Measurements from ENCODE around the gene MUC4.

The MUC4 gene

DNA sequence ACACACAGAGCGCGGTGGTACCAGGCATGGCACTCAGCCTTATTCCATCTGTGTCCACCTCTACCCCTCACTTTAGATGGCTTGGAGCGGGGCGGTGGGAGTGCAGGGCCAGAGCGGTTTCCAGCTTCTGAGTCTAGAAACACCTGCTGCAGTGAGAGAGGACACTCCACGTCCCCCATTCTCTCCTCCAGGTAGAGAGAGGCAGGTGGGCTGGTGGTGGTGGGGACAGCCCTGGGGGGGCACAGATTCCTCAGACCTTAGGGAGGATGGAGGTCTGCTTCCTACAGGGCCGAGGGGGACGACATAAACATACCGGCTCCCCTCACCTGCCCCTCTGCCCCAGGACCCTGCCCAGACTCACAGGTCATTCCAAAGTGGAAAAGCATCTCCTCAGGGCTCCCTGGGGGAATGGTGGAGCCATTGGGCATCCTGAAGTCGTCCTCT lies 50.6 kb downstream of the MUC4 start:
- no peaks in the 10 kb centered on the region for H3K27me3 ChIP-seq (ENCODE audit: control insufficient read depth, insufficient read depth, low read length)
- no peak overlapping the region for H3K9ac ChIP-seq (ENCODE audit: low read depth, low read length)
- no peaks in the 10 kb centered on the region for H3K4me1 ChIP-seq (ENCODE audit: control insufficient read depth, insufficient read depth, low read length)
- H3K4me3 ChIP-seq (ENCODE audit: low read depth, low read length): no peak overlapping the region
- H3K36me3 ChIP-seq (ENCODE audit: control insufficient read depth, insufficient read depth, low read length): no peaks in the 10 kb centered on the region
- H3K9me3 ChIP-seq (ENCODE audit: control insufficient read depth, insufficient read depth, low read length): no peaks in the 10 kb centered on the region

GRCh38 chr3:195760345-195761122 lies 51.2 kb downstream of the MUC4 start:
- no peaks in the 10 kb centered on the region for H3K27me3 ChIP-seq (ENCODE audit: control insufficient read depth, insufficient read depth, low read length)

GRCh38 chr3:195758721-195759353 lies 52.9 kb downstream of the MUC4 start:
- H3K36me3 ChIP-seq (ENCODE audit: control insufficient read depth, insufficient read depth, low read length): no peaks in the 10 kb centered on the region

More at GRCh38 chr3:195760345-195761122, 51.2 kb downstream of the MUC4 start:
- Histone ChIP-seq H3K9ac (ENCODE audit: low read depth, low read length) (no peak overlapping the region), H3K4me3 (ENCODE audit: low read depth, low read length) (no peak overlapping the region), H3K9me3 (ENCODE audit: control insufficient read depth, insufficient read depth, low read length) (no peaks in the 10 kb centered on the region), H3K36me3 (ENCODE audit: control insufficient read depth, insufficient read depth, low read length) (no peaks in the 10 kb centered on the region), H3K4me1 (ENCODE audit: control insufficient read depth, insufficient read depth, low read length) (no peaks in the 10 kb centered on the region)

GRCh38 chr3:195757827-195758226 lies 53.9 kb downstream of the MUC4 start:
- Histone ChIP-seq H3K27me3 (ENCODE audit: control insufficient read depth, insufficient read depth, low read length) (no peaks in the 10 kb centered on the region), H3K4me1 (ENCODE audit: control insufficient read depth, insufficient read depth, low read length) (no peaks in the 10 kb centered on the region), H3K9me3 (ENCODE audit: control insufficient read depth, insufficient read depth, low read length) (no peaks in the 10 kb centered on the region), H3K9ac (ENCODE audit: low read depth, low read length) (no peak overlapping the region), H3K4me3 (ENCODE audit: low read depth, low read length) (no peak overlapping the region), H3K36me3 (ENCODE audit: control insufficient read depth, insufficient read depth, low read length) (no peaks in the 10 kb centered on the region)

More at GRCh38 chr3:195758721-195759353, 52.9 kb downstream of the MUC4 start:
- no peak overlapping the region for H3K4me3 ChIP-seq (ENCODE audit: low read depth, low read length)
- H3K27me3 ChIP-seq (ENCODE audit: control insufficient read depth, insufficient read depth, low read length): no peaks in the 10 kb centered on the region
- H3K4me1 ChIP-seq (ENCODE audit: control insufficient read depth, insufficient read depth, low read length): no peaks in the 10 kb centered on the region
- no peak overlapping the region for H3K9ac ChIP-seq (ENCODE audit: low read depth, low read length)
- H3K9me3 ChIP-seq (ENCODE audit: control insufficient read depth, insufficient read depth, low read length): no peaks in the 10 kb centered on the region

DNA sequence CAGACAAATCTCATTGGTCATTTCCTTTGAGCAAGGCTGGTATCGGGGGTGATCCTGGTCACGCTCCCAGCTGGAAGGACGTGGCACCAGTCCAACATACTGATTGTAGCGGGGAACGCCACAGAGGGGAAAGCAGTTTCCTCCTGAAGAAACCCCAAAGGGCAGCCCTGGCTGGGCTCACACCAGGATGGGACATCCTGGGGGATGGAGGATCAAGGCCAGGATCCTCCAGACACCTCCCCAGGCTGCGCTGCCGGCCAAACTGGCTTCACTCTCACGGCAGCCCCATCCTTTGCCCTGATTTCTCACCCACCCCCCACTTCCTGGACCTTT lies 54.3 kb downstream of the MUC4 start:
- no peak overlapping the region for H3K4me3 ChIP-seq (ENCODE audit: low read depth, low read length)
- H3K27me3 ChIP-seq (ENCODE audit: control insufficient read depth, insufficient read depth, low read length): no peaks in the 10 kb centered on the region
- H3K9me3 ChIP-seq (ENCODE audit: control insufficient read depth, insufficient read depth, low read length): no peaks in the 10 kb centered on the region

DNA sequence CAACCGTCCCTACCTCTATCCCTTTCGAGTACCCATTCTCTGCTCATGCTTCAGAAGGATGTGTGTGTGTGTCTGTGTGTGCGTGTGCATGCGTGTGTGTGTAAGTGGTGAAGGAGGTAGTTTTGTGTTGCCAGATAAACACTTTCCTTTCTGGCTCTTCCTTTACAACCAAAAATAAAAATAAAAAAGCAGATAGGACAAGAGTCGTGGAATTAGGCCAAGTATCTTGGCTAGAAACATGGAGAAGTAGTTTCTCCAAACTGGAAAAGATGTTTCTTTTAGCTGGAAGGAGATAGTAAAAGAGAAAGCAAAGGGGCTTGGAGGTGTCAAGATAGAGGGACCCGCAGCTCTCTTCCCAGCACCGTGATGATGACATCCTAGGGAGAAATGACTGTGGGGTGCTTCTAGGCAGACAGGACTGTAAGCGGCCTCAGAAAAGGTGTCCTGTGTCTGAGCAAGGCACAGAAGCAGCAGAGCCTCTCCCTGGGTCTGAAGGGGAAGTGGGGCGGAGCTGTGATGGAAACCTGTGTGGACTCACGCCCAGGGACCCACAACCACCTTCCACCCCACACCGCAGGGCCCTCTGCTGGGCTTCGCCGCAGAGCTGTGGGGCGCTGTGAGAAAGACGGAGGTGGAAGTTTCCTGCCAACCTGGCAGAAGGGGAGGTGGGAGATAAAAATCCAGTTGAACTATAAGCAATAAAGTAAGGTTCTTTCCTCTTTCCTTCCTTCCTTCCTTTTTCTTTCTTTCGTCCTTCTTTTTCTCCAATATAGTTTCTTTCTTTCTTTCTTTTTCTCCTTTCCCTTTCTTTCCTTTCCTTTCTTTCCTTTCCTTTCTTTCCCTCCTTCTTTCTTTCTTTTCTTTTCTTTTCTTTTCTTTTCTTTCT lies 55.7 kb downstream of the MUC4 start:
- H3K9ac ChIP-seq (ENCODE audit: low read depth, low read length): no peak overlapping the region
- no peaks in the 10 kb centered on the region for H3K9me3 ChIP-seq (ENCODE audit: control insufficient read depth, insufficient read depth, low read length)
- H3K4me3 ChIP-seq (ENCODE audit: low read depth, low read length): no peak overlapping the region
- no peaks in the 10 kb centered on the region for H3K27me3 ChIP-seq (ENCODE audit: control insufficient read depth, insufficient read depth, low read length)
- H3K36me3 ChIP-seq (ENCODE audit: control insufficient read depth, insufficient read depth, low read length): no peaks in the 10 kb centered on the region
- H3K4me1 ChIP-seq (ENCODE audit: control insufficient read depth, insufficient read depth, low read length): no peaks in the 10 kb centered on the region

More for the DNA sequence above, 54.3 kb downstream of the MUC4 start:
- H3K4me1 ChIP-seq (ENCODE audit: control insufficient read depth, insufficient read depth, low read length): no peaks in the 10 kb centered on the region
- H3K9ac ChIP-seq (ENCODE audit: low read depth, low read length): no peak overlapping the region
- H3K36me3 ChIP-seq (ENCODE audit: control insufficient read depth, insufficient read depth, low read length): no peaks in the 10 kb centered on the region

- H3K9me3 ChIP-seq (ENCODE audit: control insufficient read depth, insufficient read depth, low read length): no peaks in the 10 kb centered on the region
- no peak overlapping the region for H3K9ac ChIP-seq (ENCODE audit: low read depth, low read length)
- no peak overlapping the region for H3K4me3 ChIP-seq (ENCODE audit: low read depth, low read length)
- H3K36me3 ChIP-seq (ENCODE audit: control insufficient read depth, insufficient read depth, low read length): no peaks in the 10 kb centered on the region
- no peaks in the 10 kb centered on the region for H3K27me3 ChIP-seq (ENCODE audit: control insufficient read depth, insufficient read depth, low read length)
- no peaks in the 10 kb centered on the region for H3K4me1 ChIP-seq (ENCODE audit: control insufficient read depth, insufficient read depth, low read length)
Observed at GRCh38 chr3:195755391-195755790, 56.3 kb downstream of the MUC4 start.

- H3K4me1 ChIP-seq (ENCODE audit: control insufficient read depth, insufficient read depth, low read length): no peaks in the 10 kb centered on the region
- no peaks in the 10 kb centered on the region for H3K36me3 ChIP-seq (ENCODE audit: control insufficient read depth, insufficient read depth, low read length)
- no peaks in the 10 kb centered on the region for H3K9me3 ChIP-seq (ENCODE audit: control insufficient read depth, insufficient read depth, low read length)
- no peak overlapping the region for H3K9ac ChIP-seq (ENCODE audit: low read depth, low read length)
- no peak overlapping the region for H3K4me3 ChIP-seq (ENCODE audit: low read depth, low read length)
- no peaks in the 10 kb centered on the region for H3K27me3 ChIP-seq (ENCODE audit: control insufficient read depth, insufficient read depth, low read length)
Observed at GRCh38 chr3:195754906-195755305, 56.8 kb downstream of the MUC4 start.

DNA sequence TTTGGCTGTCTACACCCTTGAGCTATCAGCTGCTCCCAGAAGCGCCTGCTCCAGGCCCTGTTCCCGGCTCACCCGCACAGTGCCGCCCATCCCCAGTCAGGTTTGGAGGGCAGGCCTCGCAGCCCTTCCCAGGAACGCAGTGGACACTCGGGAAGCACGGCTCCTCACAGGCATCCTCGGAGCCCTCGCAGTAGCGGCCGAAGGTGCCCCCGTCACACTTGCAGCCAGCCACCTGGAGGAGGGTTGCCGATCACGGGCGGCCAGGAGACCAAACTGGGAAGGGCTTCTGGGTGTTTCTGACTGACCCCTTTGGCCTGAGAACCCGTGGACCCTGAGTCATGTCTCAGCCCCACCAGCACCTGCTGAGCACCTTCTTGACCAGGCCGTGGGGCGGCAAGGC lies 57.6 kb downstream of the MUC4 start:
- no peaks in the 10 kb centered on the region for H3K36me3 ChIP-seq (ENCODE audit: control insufficient read depth, insufficient read depth, low read length)
- no peaks in the 10 kb centered on the region for H3K27me3 ChIP-seq (ENCODE audit: control insufficient read depth, insufficient read depth, low read length)
- no peak overlapping the region for H3K9ac ChIP-seq (ENCODE audit: low read depth, low read length)
- no peaks in the 10 kb centered on the region for H3K9me3 ChIP-seq (ENCODE audit: control insufficient read depth, insufficient read depth, low read length)
- no peak overlapping the region for H3K4me3 ChIP-seq (ENCODE audit: low read depth, low read length)
- H3K4me1 ChIP-seq (ENCODE audit: control insufficient read depth, insufficient read depth, low read length): no peaks in the 10 kb centered on the region

- H3K9me3 ChIP-seq (ENCODE audit: control insufficient read depth, insufficient read depth, low read length): no peaks in the 10 kb centered on the region
- no peak overlapping the region for H3K4me3 ChIP-seq (ENCODE audit: low read depth, low read length)
- no peaks in the 10 kb centered on the region for H3K4me1 ChIP-seq (ENCODE audit: control insufficient read depth, insufficient read depth, low read length)
- no peaks in the 10 kb centered on the region for H3K36me3 ChIP-seq (ENCODE audit: control insufficient read depth, insufficient read depth, low read length)
- peaks cover 5% of the 10 kb centered on the region for H3K27me3 ChIP-seq (ENCODE audit: control insufficient read depth, insufficient read depth, low read length)
- H3K9ac ChIP-seq (ENCODE audit: low read depth, low read length): no peak overlapping the region
Observed at GRCh38 chr3:195753581-195753980, 58.1 kb downstream of the MUC4 start.

- Histone ChIP-seq H3K27me3 (ENCODE audit: control insufficient read depth, insufficient read depth, low read length) (peaks cover 8% of the 10 kb centered on the region), H3K4me1 (ENCODE audit: control insufficient read depth, insufficient read depth, low read length) (no peaks in the 10 kb centered on the region), H3K4me3 (ENCODE audit: low read depth, low read length) (no peak overlapping the region), H3K36me3 (ENCODE audit: control insufficient read depth, insufficient read depth, low read length) (no peaks in the 10 kb centered on the region), H3K9me3 (ENCODE audit: control insufficient read depth, insufficient read depth, low read length) (no peaks in the 10 kb centered on the region), H3K9ac (ENCODE audit: low read depth, low read length) (no peak overlapping the region)
Observed at GRCh38 chr3:195752546-195753331, 59.0 kb downstream of the MUC4 start.
